Measurements from ENCODE around the gene MMD2. TPM values are rescaled to one million over a fixed set of nuclear protein-coding genes. Genes with fewer than 3 reads are reported as not detected.

The MMD2 gene
- polyA plus RNA-seq, 2 of the 4 experiments (the other 2 are of a cell fraction), result not detected

DNA sequence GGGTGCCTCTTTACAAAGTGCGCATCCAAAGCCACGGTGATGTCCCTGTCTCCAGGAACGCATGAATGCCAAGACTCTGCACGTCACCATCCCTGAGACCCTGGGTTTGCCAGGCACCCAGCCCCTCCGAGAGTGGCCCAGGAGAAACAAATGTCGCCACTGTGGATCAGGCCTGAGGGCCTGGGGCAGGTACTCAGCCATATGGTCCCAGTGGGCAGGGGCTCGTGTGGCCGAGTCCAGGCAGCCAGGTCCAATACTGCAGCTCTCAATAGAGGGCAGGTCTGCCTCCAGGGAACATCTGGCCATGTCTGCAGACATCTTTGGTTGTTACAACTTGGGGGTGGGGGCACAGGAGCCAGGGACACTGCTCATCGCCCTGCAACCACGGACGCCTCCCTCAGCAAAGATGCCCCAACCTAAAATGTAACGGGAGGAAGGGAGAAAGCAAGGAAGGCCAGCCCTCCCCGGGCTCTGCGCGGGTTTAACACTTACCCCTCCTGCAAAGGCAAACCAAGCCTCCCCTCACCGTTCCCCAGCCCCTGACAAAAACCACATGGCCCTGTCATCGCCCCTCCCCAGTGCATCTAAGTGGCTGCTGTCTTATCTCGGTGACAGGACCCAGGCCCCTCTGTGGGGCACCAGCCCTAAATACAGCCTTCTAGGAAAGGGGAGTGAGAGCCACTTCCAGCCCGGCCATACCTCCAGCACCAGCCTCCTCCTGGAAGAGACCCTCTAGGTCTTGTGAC is 86.9 kb downstream of the MMD2 start:
- CTCF ChIA-PET, result interaction anchor here (3.4 kb wide), 1 partner anchor 11 kb away, joined by 16 read pairs; the partner anchor contains the start of gene RADIL
- no peak for FAIRE-seq
- H3K9me3 ChIP-seq, result no peaks in the 10 kb centered on the region
- no peaks in the 10 kb centered on the region for H3K4me1 ChIP-seq
- DNase-seq (ENCODE audit: low read depth in 1 of 2, low spot score in 1 of 2), result no peak
- no peak overlapping the region for H3K4me3 ChIP-seq
- ATAC-seq, result no peak
- H3K4me2 ChIP-seq, result no peak overlapping the region
- WGBS (ENCODE audit: missing lambda C conversion rate), result 82% methylated on average over 17 of the region's 19 CpGs
- TF ChIP-seq HOXA7 (CRISPR knock-in tag; IDR thresholded peaks at IDR 0.05), result no peak
- no peak for TF ChIP-seq CHD4 (IDR thresholded peaks at IDR 0.05; ENCODE audit: borderline replicate concordance)
- TF ChIP-seq RFX5 (IDR thresholded peaks at IDR 0.05), result no peak
- no peak for TF ChIP-seq FOSB (CRISPR knock-in tag; IDR thresholded peaks at IDR 0.05)
- no peak for TF ChIP-seq HOXB13 (CRISPR knock-in tag; IDR thresholded peaks at IDR 0.05; ENCODE audit: low read depth)
- no peak for TF ChIP-seq RNF2 (IDR thresholded peaks at IDR 0.05; ENCODE audit: borderline replicate concordance, low read depth)
- TF ChIP-seq EHMT2 (IDR thresholded peaks at IDR 0.05; ENCODE audit: low read depth), result no peak
- no peak for TF ChIP-seq ZNF302 (CRISPR knock-in tag; IDR thresholded peaks at IDR 0.05)
- POLR2A ChIA-PET, result no interaction called here
- no peak overlapping the region for H3K27ac ChIP-seq

DNA sequence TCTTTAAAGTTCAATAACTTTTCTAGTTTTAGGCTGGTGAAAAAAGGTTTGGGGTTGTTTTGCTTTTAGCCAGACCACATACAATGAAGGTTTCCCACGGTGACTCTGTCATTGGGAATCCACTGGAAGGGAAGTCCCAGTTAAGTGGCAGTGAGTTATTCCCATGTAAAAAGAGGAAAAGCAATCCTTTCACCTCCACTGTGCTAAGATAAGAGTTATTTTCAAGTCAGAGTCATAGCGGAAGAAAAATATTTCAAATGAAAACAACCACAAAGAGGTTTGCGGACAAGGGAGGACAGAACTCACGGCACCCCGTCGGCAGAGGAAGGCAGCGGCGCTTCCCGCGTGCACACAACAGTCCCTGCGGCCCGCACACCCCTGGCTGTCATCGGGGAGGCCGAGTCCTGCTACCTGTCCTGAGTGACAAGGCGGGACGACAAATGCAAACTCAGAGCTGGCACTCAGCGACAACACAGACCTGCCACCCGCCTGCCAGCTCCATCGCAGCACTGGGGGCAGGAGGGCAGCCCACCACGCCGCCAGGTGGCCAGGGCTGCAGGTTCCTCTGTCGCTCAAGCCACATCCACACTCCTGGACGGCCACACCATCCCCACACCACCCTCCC is 87.8 kb downstream of the MMD2 start:
- FAIRE-seq (no peak), DNase-seq (ENCODE audit: low read depth in 1 of 2, low spot score in 1 of 2) (no peak), ATAC-seq (no peak)
- CTCF ChIA-PET, result no interaction called here
- Histone ChIP-seq H3K27ac (no peak overlapping the region), H3K4me3 (no peak overlapping the region), H3K9me3 (no peaks in the 10 kb centered on the region), H3K4me1 (no peaks in the 10 kb centered on the region), H3K4me2 (no peak overlapping the region)
- WGBS (ENCODE audit: missing lambda C conversion rate), result 91% methylated on average over 23 of the region's 23 CpGs
- TF ChIP-seq, protein P1, sequence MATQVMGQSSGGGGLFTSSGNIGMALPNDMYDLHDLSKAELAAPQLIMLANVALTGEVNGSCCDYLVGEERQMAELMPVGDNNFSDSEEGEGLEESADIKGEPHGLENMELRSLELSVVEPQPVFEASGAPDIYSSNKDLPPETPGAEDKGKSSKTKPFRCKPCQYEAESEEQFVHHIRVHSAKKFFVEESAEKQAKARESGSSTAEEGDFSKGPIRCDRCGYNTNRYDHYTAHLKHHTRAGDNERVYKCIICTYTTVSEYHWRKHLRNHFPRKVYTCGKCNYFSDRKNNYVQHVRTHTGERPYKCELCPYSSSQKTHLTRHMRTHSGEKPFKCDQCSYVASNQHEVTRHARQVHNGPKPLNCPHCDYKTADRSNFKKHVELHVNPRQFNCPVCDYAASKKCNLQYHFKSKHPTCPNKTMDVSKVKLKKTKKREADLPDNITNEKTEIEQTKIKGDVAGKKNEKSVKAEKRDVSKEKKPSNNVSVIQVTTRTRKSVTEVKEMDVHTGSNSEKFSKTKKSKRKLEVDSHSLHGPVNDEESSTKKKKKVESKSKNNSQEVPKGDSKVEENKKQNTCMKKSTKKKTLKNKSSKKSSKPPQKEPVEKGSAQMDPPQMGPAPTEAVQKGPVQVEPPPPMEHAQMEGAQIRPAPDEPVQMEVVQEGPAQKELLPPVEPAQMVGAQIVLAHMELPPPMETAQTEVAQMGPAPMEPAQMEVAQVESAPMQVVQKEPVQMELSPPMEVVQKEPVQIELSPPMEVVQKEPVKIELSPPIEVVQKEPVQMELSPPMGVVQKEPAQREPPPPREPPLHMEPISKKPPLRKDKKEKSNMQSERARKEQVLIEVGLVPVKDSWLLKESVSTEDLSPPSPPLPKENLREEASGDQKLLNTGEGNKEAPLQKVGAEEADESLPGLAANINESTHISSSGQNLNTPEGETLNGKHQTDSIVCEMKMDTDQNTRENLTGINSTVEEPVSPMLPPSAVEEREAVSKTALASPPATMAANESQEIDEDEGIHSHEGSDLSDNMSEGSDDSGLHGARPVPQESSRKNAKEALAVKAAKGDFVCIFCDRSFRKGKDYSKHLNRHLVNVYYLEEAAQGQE (IDR thresholded peaks at IDR 0.05), result no peak
- TF ChIP-seq, protein P2, sequence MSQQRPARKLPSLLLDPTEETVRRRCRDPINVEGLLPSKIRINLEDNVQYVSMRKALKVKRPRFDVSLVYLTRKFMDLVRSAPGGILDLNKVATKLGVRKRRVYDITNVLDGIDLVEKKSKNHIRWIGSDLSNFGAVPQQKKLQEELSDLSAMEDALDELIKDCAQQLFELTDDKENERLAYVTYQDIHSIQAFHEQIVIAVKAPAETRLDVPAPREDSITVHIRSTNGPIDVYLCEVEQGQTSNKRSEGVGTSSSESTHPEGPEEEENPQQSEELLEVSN (IDR thresholded peaks at IDR 0.05; ENCODE audit: borderline replicate concordance, low read depth), result no peak
- TF ChIP-seq ZSCAN20 (CRISPR knock-in tag; IDR thresholded peaks at IDR 0.05) (no peak), CHD4 (IDR thresholded peaks at IDR 0.05; ENCODE audit: borderline replicate concordance) (no peak), NR3C1 (IDR thresholded peaks at IDR 0.05) (no peak), RAD21 (conservative IDR thresholded peaks at IDR 0.05 in 1 of 2, IDR thresholded peaks at IDR 0.05 in 1 of 2) (no peak), NPAS2 (CRISPR knock-in tag; IDR thresholded peaks at IDR 0.05; ENCODE audit: borderline replicate concordance) (no peak), TFCP2L1 (CRISPR knock-in tag; IDR thresholded peaks at IDR 0.05) (no peak), RARB (CRISPR knock-in tag; IDR thresholded peaks at IDR 0.05) (no peak), ZFP36 (IDR thresholded peaks at IDR 0.05; ENCODE audit: borderline replicate concordance, partially characterized antibody) (no peak), HEYL (CRISPR knock-in tag; IDR thresholded peaks at IDR 0.05) (no peak), SMC3 (IDR thresholded peaks at IDR 0.05) (no peak), EP300 (IDR thresholded peaks at IDR 0.05) (no peak)
- TF ChIP-seq, protein P3, sequence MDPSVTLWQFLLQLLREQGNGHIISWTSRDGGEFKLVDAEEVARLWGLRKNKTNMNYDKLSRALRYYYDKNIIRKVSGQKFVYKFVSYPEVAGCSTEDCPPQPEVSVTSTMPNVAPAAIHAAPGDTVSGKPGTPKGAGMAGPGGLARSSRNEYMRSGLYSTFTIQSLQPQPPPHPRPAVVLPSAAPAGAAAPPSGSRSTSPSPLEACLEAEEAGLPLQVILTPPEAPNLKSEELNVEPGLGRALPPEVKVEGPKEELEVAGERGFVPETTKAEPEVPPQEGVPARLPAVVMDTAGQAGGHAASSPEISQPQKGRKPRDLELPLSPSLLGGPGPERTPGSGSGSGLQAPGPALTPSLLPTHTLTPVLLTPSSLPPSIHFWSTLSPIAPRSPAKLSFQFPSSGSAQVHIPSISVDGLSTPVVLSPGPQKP (IDR thresholded peaks at IDR 0.05; ENCODE audit: low read depth, low read length), result no peak
- TF ChIP-seq, protein P4, sequence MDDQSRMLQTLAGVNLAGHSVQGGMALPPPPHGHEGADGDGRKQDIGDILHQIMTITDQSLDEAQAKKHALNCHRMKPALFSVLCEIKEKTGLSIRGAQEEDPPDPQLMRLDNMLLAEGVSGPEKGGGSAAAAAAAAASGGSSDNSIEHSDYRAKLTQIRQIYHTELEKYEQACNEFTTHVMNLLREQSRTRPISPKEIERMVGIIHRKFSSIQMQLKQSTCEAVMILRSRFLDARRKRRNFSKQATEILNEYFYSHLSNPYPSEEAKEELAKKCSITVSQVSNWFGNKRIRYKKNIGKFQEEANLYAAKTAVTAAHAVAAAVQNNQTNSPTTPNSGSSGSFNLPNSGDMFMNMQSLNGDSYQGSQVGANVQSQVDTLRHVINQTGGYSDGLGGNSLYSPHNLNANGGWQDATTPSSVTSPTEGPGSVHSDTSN (IDR thresholded peaks at IDR 0.05), result no peak
- TF ChIP-seq, protein P5, sequence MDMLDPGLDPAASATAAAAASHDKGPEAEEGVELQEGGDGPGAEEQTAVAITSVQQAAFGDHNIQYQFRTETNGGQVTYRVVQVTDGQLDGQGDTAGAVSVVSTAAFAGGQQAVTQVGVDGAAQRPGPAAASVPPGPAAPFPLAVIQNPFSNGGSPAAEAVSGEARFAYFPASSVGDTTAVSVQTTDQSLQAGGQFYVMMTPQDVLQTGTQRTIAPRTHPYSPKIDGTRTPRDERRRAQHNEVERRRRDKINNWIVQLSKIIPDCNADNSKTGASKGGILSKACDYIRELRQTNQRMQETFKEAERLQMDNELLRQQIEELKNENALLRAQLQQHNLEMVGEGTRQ (IDR thresholded peaks at IDR 0.05), result no peak
- POLR2A ChIA-PET, result no interaction called here

All from A549 (cell line).